GM18951 (cell line): ENCODE measurements around the gene MOV10.

ENCODE experiments used
- POLR2A ChIP-seq: IDR thresholded peaks from 4 replicates; pipeline ENCODE4 v1.6.1; 2011; ENCODE audit warnings: mild to moderate bottlenecking; ENCODE audit not compliant: insufficient read length, insufficient read depth; ENCODE audit errors: extremely low read depth
- in situ Hi-C: fragments of 300-500 bp; cut with MboI; formaldehyde crosslinking; loops from one replicate; pipeline ENCODE4 v1.12.0; 2022; ENCODE audit warnings: low sequenced_read_pairs, mixed read lengths, inconsistent platforms; ENCODE audit not compliant: unreplicated experiment

The MOV10 gene

GRCh38 chr1:112686417-112686816 lies 12.0 kb downstream of the MOV10 start:
- TF ChIP-seq POLR2A, result no peak
- in situ Hi-C loops, result loop anchor here (25.0 kb wide), 1 partner anchor 174 kb away; the partner anchor contains the start of gene WNT2B

GRCh38 chr1:112686835-112687234 lies 12.4 kb downstream of the MOV10 start:
- TF ChIP-seq POLR2A, result no peak
- in situ Hi-C loops, result loop anchor here (25.0 kb wide), 1 partner anchor 175 kb away; the partner anchor contains the start of gene WNT2B

GRCh38 chr1:112687361-112687760 lies 12.9 kb downstream of the MOV10 start:
- no peak for TF ChIP-seq POLR2A
- in situ Hi-C loops, result loop anchor here (25.0 kb wide), 1 partner anchor 175 kb away; the partner anchor contains the start of gene WNT2B

GRCh38 chr1:112687785-112688496 lies 13.5 kb downstream of the MOV10 start:
- TF ChIP-seq POLR2A, result no peak
- in situ Hi-C loops, result loop anchor here (25.0 kb wide), 1 partner anchor 176 kb away; the partner anchor contains the start of gene WNT2B

GRCh38 chr1:112688781-112689193 lies 14.3 kb downstream of the MOV10 start:
- in situ Hi-C loops, result loop anchor here (25.0 kb wide), 1 partner anchor 176 kb away; the partner anchor contains the start of gene WNT2B
- TF ChIP-seq POLR2A, result no peak

- in situ Hi-C loops, result loop anchor here (25.0 kb wide), 1 partner anchor 177 kb away; the partner anchor contains the start of gene WNT2B
- no peak for TF ChIP-seq POLR2A
Observed at GRCh38 chr1:112689196-112689841, 14.9 kb downstream of the MOV10 start.

GRCh38 chr1:112689842-112690237 lies 15.4 kb downstream of the MOV10 start:
- in situ Hi-C loops, result loop anchor here (25.0 kb wide), 1 partner anchor 178 kb away; the partner anchor contains the start of gene WNT2B
- no peak for TF ChIP-seq POLR2A

- in situ Hi-C loops, result loop anchor here (25.0 kb wide), 1 partner anchor 180 kb away; the partner anchor contains the start of gene WNT2B
- no peak for TF ChIP-seq POLR2A
Observed at GRCh38 chr1:112692681-112693080, 18.2 kb downstream of the MOV10 start.

- TF ChIP-seq POLR2A, result no peak
- in situ Hi-C loops, result loop anchor here (25.0 kb wide), 1 partner anchor 182 kb away; the partner anchor contains the start of gene WNT2B
Observed at GRCh38 chr1:112693821-112694220, 19.4 kb downstream of the MOV10 start.

- in situ Hi-C loops, result loop anchor here (25.0 kb wide), 1 partner anchor 182 kb away; the partner anchor contains the start of gene WNT2B
- no peak for TF ChIP-seq POLR2A
Observed at GRCh38 chr1:112694363-112694929, 20.0 kb downstream of the MOV10 start.

- in situ Hi-C loops, result loop anchor here (25.0 kb wide), 1 partner anchor 183 kb away; the partner anchor contains the start of gene WNT2B
- TF ChIP-seq POLR2A, result no peak
Observed at GRCh38 chr1:112695276-112695675, 20.8 kb downstream of the MOV10 start.

GRCh38 chr1:112696578-112697314 lies 22.3 kb downstream of the MOV10 start:
- in situ Hi-C loops, result loop anchor here (25.0 kb wide), 1 partner anchor 184 kb away; the partner anchor contains the start of gene WNT2B
- TF ChIP-seq POLR2A, result no peak
